ENCODE measurements around the gene PLAA.

Gene PLAA

GRCh38 chr9:26946753-26947727 is at the start of gene PLAA:
PLAA (minus strand) TSS chr9:26947242; CDS start chr9:26947045, 197 bp downstream.
- H3K9me3 Mint-ChIP-seq = no peaks in the 10 kb centered on the region
- peaks cover 3% of the 10 kb centered on the region for H3K27me3 Mint-ChIP-seq
- H3K36me3 Mint-ChIP-seq (ENCODE audit: low read depth) = peaks cover 23% of the 10 kb centered on the region
- H3K4me3 Mint-ChIP-seq = peak within 1 kb of the TSS; percentile 73
- peaks cover 31% of the 10 kb centered on the region for H3K4me1 Mint-ChIP-seq (ENCODE audit: low read depth)
- intact Hi-C loops (cut with micrococcal nuclease) = loop anchor here (1.0 kb wide), 2 partner anchors 9 to 55 kb away; partner anchors contain the start of genes CAAP1 and IFT74
- peak within 1 kb of the TSS; percentile 95 for H3K27ac Mint-ChIP-seq

- H3K4me3 Mint-ChIP-seq = no peak overlapping the region
- no peak overlapping the region for H3K27ac Mint-ChIP-seq
- H3K9me3 Mint-ChIP-seq = no peaks in the 10 kb centered on the region
- H3K4me1 Mint-ChIP-seq (ENCODE audit: low read depth) = peaks cover 5% of the 10 kb centered on the region
- peaks cover 5% of the 10 kb centered on the region for H3K36me3 Mint-ChIP-seq (ENCODE audit: low read depth)
- intact Hi-C loops (cut with micrococcal nuclease) = no loop called here
- no peaks in the 10 kb centered on the region for H3K27me3 Mint-ChIP-seq
These were observed 48.8 kb upstream of the PLAA start for GRCh38 chr9:26995810-26996209.

GRCh38 chr9:26983340-26983739 is 36.3 kb upstream of the PLAA start:
- Mint-ChIP-seq H3K27me3 (no peaks in the 10 kb centered on the region), H3K4me1 (ENCODE audit: low read depth) (no peaks in the 10 kb centered on the region), H3K36me3 (ENCODE audit: low read depth) (peaks cover 32% of the 10 kb centered on the region), H3K4me3 (no peak overlapping the region), H3K27ac (no peak overlapping the region), H3K9me3 (no peaks in the 10 kb centered on the region)
- intact Hi-C loops (cut with micrococcal nuclease) = no loop called here

GRCh38 chr9:26975728-26976707 is 29.0 kb upstream of the PLAA start:
- H3K4me3 Mint-ChIP-seq = no peak overlapping the region
- H3K27ac Mint-ChIP-seq = peak overlapping the region; percentile 47
- no peaks in the 10 kb centered on the region for H3K9me3 Mint-ChIP-seq
- intact Hi-C loops (cut with micrococcal nuclease) = loop anchor here (2.0 to 10.0 kb wide), 3 partner anchors 34 to 231 kb away; no protein-coding TSS in a partner anchor
- H3K27me3 Mint-ChIP-seq = no peaks in the 10 kb centered on the region
- peaks cover 7% of the 10 kb centered on the region for H3K4me1 Mint-ChIP-seq (ENCODE audit: low read depth)
- no peaks in the 10 kb centered on the region for H3K36me3 Mint-ChIP-seq (ENCODE audit: low read depth)

GRCh38 chr9:26974927-26975326 is 27.9 kb upstream of the PLAA start:
- Mint-ChIP-seq H3K27ac (no peak overlapping the region), H3K36me3 (ENCODE audit: low read depth) (no peaks in the 10 kb centered on the region), H3K9me3 (peaks cover 2% of the 10 kb centered on the region), H3K4me1 (ENCODE audit: low read depth) (peaks cover 7% of the 10 kb centered on the region), H3K4me3 (no peak overlapping the region), H3K27me3 (no peaks in the 10 kb centered on the region)
- intact Hi-C loops (cut with micrococcal nuclease) = loop anchor here (2.0 to 10.0 kb wide), 3 partner anchors 33 to 230 kb away; no protein-coding TSS in a partner anchor

GRCh38 chr9:26973989-26974388 is 26.9 kb upstream of the PLAA start:
- H3K27ac Mint-ChIP-seq = no peak overlapping the region
- intact Hi-C loops (cut with micrococcal nuclease) = loop anchor here (2.0 to 10.0 kb wide), 2 partner anchors 49 to 229 kb away; no protein-coding TSS in a partner anchor
- peaks cover 4% of the 10 kb centered on the region for H3K36me3 Mint-ChIP-seq (ENCODE audit: low read depth)
- H3K4me3 Mint-ChIP-seq = no peak overlapping the region
- peaks cover 7% of the 10 kb centered on the region for H3K4me1 Mint-ChIP-seq (ENCODE audit: low read depth)
- no peaks in the 10 kb centered on the region for H3K27me3 Mint-ChIP-seq
- peaks cover 10% of the 10 kb centered on the region for H3K9me3 Mint-ChIP-seq

- no peak overlapping the region for H3K4me3 Mint-ChIP-seq
- intact Hi-C loops (cut with micrococcal nuclease) = loop anchor here (10.0 kb wide), 1 partner anchor 47 kb away; no protein-coding TSS in a partner anchor
- no peaks in the 10 kb centered on the region for H3K27me3 Mint-ChIP-seq
- peaks cover 10% of the 10 kb centered on the region for H3K9me3 Mint-ChIP-seq
- peaks cover 8% of the 10 kb centered on the region for H3K4me1 Mint-ChIP-seq (ENCODE audit: low read depth)
- H3K27ac Mint-ChIP-seq = no peak overlapping the region
- H3K36me3 Mint-ChIP-seq (ENCODE audit: low read depth) = peaks cover 5% of the 10 kb centered on the region
These were observed 24.7 kb upstream of the PLAA start for GRCh38 chr9:26971721-26972120.

- Mint-ChIP-seq H3K36me3 (ENCODE audit: low read depth) (no peaks in the 10 kb centered on the region), H3K4me1 (ENCODE audit: low read depth) (peaks cover 40% of the 10 kb centered on the region), H3K4me3 (peak overlapping the region; percentile 86), H3K9me3 (no peaks in the 10 kb centered on the region), H3K27me3 (no peaks in the 10 kb centered on the region), H3K27ac (peak overlapping the region; percentile 99)
- intact Hi-C loops (cut with micrococcal nuclease) = loop anchor here (1.0 kb wide), 2 partner anchors 10 to 65 kb away; partner anchors contain the start of genes CAAP1 and PLAA
These were observed 9.8 kb upstream of the PLAA start for GRCh38 chr9:26956860-26957233.

- H3K36me3 Mint-ChIP-seq (ENCODE audit: low read depth) = no peaks in the 10 kb centered on the region
- no peaks in the 10 kb centered on the region for H3K27me3 Mint-ChIP-seq
- H3K4me1 Mint-ChIP-seq (ENCODE audit: low read depth) = peaks cover 40% of the 10 kb centered on the region
- peak within 1 kb of the TSS; percentile 86 for H3K4me3 Mint-ChIP-seq
- H3K27ac Mint-ChIP-seq = peak within 1 kb of the TSS; percentile 99
- no peaks in the 10 kb centered on the region for H3K9me3 Mint-ChIP-seq
- intact Hi-C loops (cut with micrococcal nuclease) = loop anchor here (1.0 kb wide), 2 partner anchors 9 to 64 kb away; partner anchors contain the start of genes CAAP1 and PLAA
These were observed 9.1 kb upstream of the PLAA start, which contains the start of gene IFT74 for GRCh38 chr9:26955921-26956859. IFT74 (plus strand) TSS chr9:26956412; CDS start chr9:26961968, 5,556 bp downstream.

GRCh38 chr9:26955222-26955903 is 8.3 kb upstream of the PLAA start:
- Mint-ChIP-seq H3K4me3 (peak overlapping the region; percentile 86), H3K27ac (peak overlapping the region; percentile 99), H3K9me3 (no peaks in the 10 kb centered on the region), H3K27me3 (no peaks in the 10 kb centered on the region), H3K4me1 (ENCODE audit: low read depth) (peaks cover 40% of the 10 kb centered on the region), H3K36me3 (ENCODE audit: low read depth) (no peaks in the 10 kb centered on the region)
- intact Hi-C loops (cut with micrococcal nuclease) = no loop called here

GRCh38 chr9:26954050-26954508 is 7.0 kb upstream of the PLAA start:
- peak overlapping the region; percentile 99 for H3K27ac Mint-ChIP-seq
- peak overlapping the region; percentile 58 for H3K4me3 Mint-ChIP-seq
- H3K9me3 Mint-ChIP-seq = no peaks in the 10 kb centered on the region
- H3K4me1 Mint-ChIP-seq (ENCODE audit: low read depth) = peaks cover 45% of the 10 kb centered on the region
- no peaks in the 10 kb centered on the region for H3K36me3 Mint-ChIP-seq (ENCODE audit: low read depth)
- intact Hi-C loops (cut with micrococcal nuclease) = no loop called here
- H3K27me3 Mint-ChIP-seq = peaks cover 3% of the 10 kb centered on the region

- intact Hi-C loops (cut with micrococcal nuclease) = no loop called here
- Mint-ChIP-seq H3K36me3 (ENCODE audit: low read depth) (peaks cover 6% of the 10 kb centered on the region), H3K27ac (no peak overlapping the region), H3K4me1 (ENCODE audit: low read depth) (peaks cover 35% of the 10 kb centered on the region), H3K4me3 (no peak overlapping the region), H3K9me3 (no peaks in the 10 kb centered on the region), H3K27me3 (peaks cover 3% of the 10 kb centered on the region)
These were observed 4.8 kb upstream of the PLAA start for GRCh38 chr9:26951794-26952193.

Measured in dendritic cell treated with granulocyte-macrophage colony-stimulating factor and Interleukin-4, amounts not matched to agents 40 ng/mL and 50 ng/mL, for 4 days (primary cell).